ENCODE results near the gene PKNOX2.

PKNOX2 gene

GRCh38 chr11:125308246-125308645 is 143.7 kb downstream of the PKNOX2 start:
- DNase-seq (ENCODE audit: low read depth): no peak
- TF ChIP-seq, protein P1, sequence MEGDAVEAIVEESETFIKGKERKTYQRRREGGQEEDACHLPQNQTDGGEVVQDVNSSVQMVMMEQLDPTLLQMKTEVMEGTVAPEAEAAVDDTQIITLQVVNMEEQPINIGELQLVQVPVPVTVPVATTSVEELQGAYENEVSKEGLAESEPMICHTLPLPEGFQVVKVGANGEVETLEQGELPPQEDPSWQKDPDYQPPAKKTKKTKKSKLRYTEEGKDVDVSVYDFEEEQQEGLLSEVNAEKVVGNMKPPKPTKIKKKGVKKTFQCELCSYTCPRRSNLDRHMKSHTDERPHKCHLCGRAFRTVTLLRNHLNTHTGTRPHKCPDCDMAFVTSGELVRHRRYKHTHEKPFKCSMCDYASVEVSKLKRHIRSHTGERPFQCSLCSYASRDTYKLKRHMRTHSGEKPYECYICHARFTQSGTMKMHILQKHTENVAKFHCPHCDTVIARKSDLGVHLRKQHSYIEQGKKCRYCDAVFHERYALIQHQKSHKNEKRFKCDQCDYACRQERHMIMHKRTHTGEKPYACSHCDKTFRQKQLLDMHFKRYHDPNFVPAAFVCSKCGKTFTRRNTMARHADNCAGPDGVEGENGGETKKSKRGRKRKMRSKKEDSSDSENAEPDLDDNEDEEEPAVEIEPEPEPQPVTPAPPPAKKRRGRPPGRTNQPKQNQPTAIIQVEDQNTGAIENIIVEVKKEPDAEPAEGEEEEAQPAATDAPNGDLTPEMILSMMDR (IDR thresholded peaks at IDR 0.05; ENCODE audit: low read length, missing control alignments): no peak
- no peak overlapping the region for H3K4me3 ChIP-seq (replicated peaks; ENCODE audit: low read depth, low read length)

DNA sequence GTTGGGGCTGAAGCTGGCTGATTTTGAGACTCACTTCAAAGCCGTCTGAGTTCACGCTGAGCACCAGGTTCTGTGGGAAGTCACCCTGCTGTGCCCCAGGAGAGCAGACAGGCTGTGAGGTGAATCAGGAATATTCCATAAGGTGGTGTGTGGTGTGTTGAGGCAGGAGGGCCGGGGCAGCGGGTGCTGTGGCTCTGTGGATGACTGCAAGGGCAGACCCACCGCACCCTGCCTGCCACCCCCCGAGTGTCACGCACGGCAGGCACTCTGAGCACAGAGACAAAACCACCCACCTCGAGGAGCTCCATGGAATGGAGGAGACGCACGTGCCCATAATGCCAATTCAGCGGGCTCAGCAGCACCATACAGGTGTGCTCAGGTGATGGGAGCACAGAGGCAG is 147.8 kb downstream of the PKNOX2 start:
- no peak overlapping the region for H3K4me3 ChIP-seq (replicated peaks; ENCODE audit: low read depth, low read length)
- no peak for DNase-seq (ENCODE audit: low read depth)
- TF ChIP-seq, protein P1 (IDR thresholded peaks at IDR 0.05; ENCODE audit: low read length, missing control alignments): no peak

DNA sequence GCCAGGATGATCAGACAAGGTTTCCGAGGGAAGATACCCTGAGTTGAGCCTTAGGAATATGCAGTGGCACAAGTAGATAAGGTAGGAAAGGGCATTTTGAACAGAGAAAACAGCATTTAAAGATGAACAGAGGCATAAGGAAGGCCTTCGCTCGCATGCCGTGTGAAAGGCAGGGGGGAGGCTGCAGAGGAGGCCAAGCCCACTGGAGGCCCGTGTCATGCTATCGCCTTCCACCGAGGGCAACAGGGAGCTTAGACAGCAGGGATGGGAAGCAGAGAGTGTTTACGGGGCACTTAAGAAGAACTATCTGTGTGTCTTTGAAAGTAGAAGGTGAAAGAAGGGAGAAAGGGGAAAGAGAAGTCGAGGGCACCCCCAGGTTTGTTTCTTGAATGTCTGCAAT is 148.3 kb downstream of the PKNOX2 start:
- TF ChIP-seq, protein P1 (IDR thresholded peaks at IDR 0.05; ENCODE audit: low read length, missing control alignments): no peak
- no peak overlapping the region for H3K4me3 ChIP-seq (replicated peaks; ENCODE audit: low read depth, low read length)
- DNase-seq (ENCODE audit: low read depth): no peak

DNA sequence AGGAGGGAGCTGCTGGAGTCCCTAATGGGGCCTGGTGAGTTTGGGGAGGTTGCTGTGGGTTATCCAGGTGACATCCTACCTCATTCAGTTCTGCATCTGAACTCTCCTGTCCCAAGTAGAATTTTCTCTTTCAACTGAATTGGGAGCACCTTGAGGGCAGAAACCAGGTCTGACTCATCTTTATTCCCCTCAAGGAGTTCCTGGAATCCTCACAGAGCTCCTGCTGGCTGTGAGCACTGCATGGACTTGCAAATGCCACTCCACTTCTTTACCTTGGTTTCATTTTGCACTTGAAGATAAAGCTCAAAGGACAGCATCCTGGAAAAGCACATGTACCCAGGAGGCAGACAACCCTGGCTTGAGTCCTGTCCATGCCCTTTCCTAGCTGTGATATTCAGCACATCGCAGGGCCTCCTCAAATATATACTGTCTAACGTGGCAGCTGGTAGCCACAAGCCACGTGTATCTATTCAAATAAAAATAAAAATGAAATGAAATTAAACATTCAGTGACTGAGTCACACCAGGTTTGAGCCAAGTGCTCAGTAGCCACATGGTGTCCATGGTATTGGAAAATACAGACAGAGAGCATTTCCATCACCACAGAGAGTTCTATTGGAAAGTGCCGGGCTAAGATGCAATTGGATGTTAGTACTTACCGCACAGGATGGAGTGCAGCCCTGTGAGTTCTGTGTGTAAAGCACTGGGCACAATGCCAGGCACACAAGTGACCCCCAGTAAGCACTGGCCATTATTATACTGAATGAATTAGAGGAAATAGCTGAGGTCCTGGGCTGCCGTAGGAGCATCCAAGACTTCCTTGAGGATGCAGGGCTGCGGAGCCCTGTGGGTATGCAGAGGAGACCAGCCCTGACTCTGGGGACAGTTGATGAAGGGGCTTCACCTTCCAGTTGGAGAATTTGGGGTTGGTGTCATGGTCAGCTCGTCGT is 149.0 kb downstream of the PKNOX2 start:
- TF ChIP-seq, protein P1 (IDR thresholded peaks at IDR 0.05; ENCODE audit: low read length, missing control alignments): no peak
- H3K4me3 ChIP-seq (replicated peaks; ENCODE audit: low read depth, low read length): no peak overlapping the region
- DNase-seq (ENCODE audit: low read depth): peak; percentile 23

DNA sequence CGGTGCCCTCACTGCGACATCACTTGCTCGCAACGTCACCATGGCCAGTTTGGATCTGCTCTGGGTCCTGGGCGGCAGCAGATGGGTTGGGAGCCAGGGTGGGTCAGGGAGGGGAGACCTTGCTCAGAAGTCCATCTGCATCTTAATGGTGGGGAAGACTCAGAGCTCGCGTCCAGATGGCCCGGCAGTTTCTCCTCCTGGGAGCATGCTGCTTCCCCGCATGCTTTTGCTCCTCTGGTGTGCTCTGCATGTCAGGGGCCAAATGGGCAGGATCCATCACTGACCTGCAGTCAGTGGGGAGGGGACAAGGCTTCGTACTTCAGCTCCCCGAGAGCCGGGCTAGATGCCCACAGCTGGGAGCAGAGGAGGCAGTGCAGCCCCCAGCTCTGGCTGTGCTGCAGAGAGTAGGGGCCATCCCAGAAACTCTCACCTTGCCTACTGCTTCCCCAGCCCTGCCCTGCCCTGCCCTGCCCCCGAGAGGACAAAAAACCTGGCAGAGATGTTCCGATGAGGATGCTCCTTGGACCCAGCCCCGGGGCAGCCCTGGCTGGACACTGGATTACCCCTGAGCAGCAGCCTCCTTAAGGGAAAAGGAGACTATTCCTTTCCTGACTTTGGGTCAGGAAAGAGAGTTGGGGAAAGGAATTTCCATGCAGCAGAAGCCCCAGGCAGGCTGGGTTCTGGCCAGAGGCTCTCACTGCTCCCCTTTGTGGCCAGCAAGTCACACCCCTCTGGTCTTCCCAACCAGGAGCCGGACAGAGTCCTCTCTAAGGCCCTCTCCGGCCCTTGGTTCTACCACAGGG is 149.9 kb downstream of the PKNOX2 start:
- no peak overlapping the region for H3K4me3 ChIP-seq (replicated peaks; ENCODE audit: low read depth, low read length)
- no peak for DNase-seq (ENCODE audit: low read depth)
- TF ChIP-seq, protein P1 (IDR thresholded peaks at IDR 0.05; ENCODE audit: low read length, missing control alignments): no peak

GRCh38 chr11:125315079-125315740 is 150.7 kb downstream of the PKNOX2 start:
- DNase-seq (ENCODE audit: low read depth): peak; percentile 69

More at GRCh38 chr11:125315079-125315740, 150.7 kb downstream of the PKNOX2 start:
- H3K4me3 ChIP-seq (replicated peaks; ENCODE audit: low read depth, low read length): no peak overlapping the region
- TF ChIP-seq, protein P1 (IDR thresholded peaks at IDR 0.05; ENCODE audit: low read length, missing control alignments): no peak

Measured in fibroblast of pulmonary artery (primary cell).